HepG2 (cell line): ENCODE data around the gene PANK3. TPM values are rescaled to one million over a fixed set of nuclear protein-coding genes. Genes with fewer than 3 reads are reported as not detected.
A peak's percentile ranks its signal among the peaks of the same experiment; 100 is the strongest.

Experiments used
- CBX5 ChIP-seq: sonication (generic); formaldehyde crosslinking; IDR thresholded peaks from 2 replicates; pipeline ENCODE4 v1.4.0; 2020; ENCODE audit warnings: missing genetic modification reagents, borderline replicate concordance
- DPF2 ChIP-seq: sonication (generic); formaldehyde crosslinking; IDR thresholded peaks from 2 replicates; pipeline ENCODE4 v1.4.0; 2020; ENCODE audit warnings: mild to moderate bottlenecking, low read depth, missing genetic modification reagents, borderline replicate concordance
- HINFP ChIP-seq: sonication (generic); formaldehyde crosslinking; IDR thresholded peaks from 2 replicates; pipeline ENCODE4 v1.4.0; 2020; ENCODE audit warnings: low read depth, mild to moderate bottlenecking, missing genetic modification reagents
- HOXA3 ChIP-seq: sonication (generic); formaldehyde crosslinking; IDR thresholded peaks from 2 replicates; pipeline ENCODE4 v1.5.0; 2020; ENCODE audit warnings: missing genetic modification reagents
- MED8 ChIP-seq: sonication (generic); formaldehyde crosslinking; IDR thresholded peaks from 2 replicates; pipeline ENCODE4 v1.8.1; 2023; ENCODE audit warnings: mild to moderate bottlenecking, missing genetic modification reagents; ENCODE audit not compliant: insufficient replicate concordance
- NONO ChIP-seq, 2 experiments: fragments of 450-650 bp in 1 of 2; sonication (generic) in 1 of 2; formaldehyde crosslinking in 1 of 2; IDR thresholded peaks in 1 of 2; conservative IDR thresholded peaks in 1 of 2; 2 replicates each; pipeline versions ENCODE4 v1.6.1 to v1.8.0; 2017 to 2022; ENCODE audit warnings: mild to moderate bottlenecking in 1 of 2, missing genetic modification reagents in 1 of 2, moderate library complexity in 1 of 2
- SP140L ChIP-seq: sonication (generic); formaldehyde crosslinking; IDR thresholded peaks from 2 replicates; pipeline ENCODE4 v1.4.0; 2020; ENCODE audit warnings: missing genetic modification reagents, borderline replicate concordance
- ZFYVE20 ChIP-seq: sonication (generic); formaldehyde crosslinking; IDR thresholded peaks from 2 replicates; pipeline ENCODE4 v1.8.0; 2023; ENCODE audit warnings: low read depth, mild to moderate bottlenecking, moderate library complexity, missing genetic modification reagents, borderline replicate concordance
- ZGPAT ChIP-seq: IDR thresholded peaks from 2 replicates; pipeline ENCODE4 v1.6.1; 2016; ENCODE audit warnings: mild to moderate bottlenecking
- ZNF256 ChIP-seq: sonication (generic); formaldehyde crosslinking; conservative IDR thresholded peaks from 2 replicates; pipeline ENCODE4 v1.4.0; 2020; ENCODE audit warnings: missing genetic modification reagents
- ZNF280D ChIP-seq: sonication (generic); formaldehyde crosslinking; IDR thresholded peaks from 2 replicates; pipeline ENCODE4 v1.5.1; 2020; ENCODE audit warnings: mild to moderate bottlenecking, missing genetic modification reagents
- ZNF317 ChIP-seq: sonication (generic); formaldehyde crosslinking; IDR thresholded peaks from 2 replicates; pipeline ENCODE4 v1.5.0; 2020; ENCODE audit warnings: mild to moderate bottlenecking, missing genetic modification reagents
- ZNF670 ChIP-seq: sonication (generic); formaldehyde crosslinking; IDR thresholded peaks from 2 replicates; pipeline ENCODE4 v1.8.0; 2022; ENCODE audit warnings: mild to moderate bottlenecking, missing genetic modification reagents, borderline replicate concordance
- ZNF710 ChIP-seq: sonication (generic); formaldehyde crosslinking; IDR thresholded peaks from 2 replicates; pipeline ENCODE4 v1.5.0; 2020; ENCODE audit warnings: mild to moderate bottlenecking, missing genetic modification reagents, borderline replicate concordance
- ZNF775 ChIP-seq: sonication (generic); formaldehyde crosslinking; IDR thresholded peaks from 2 replicates; pipeline ENCODE4 v1.4.0; 2020; ENCODE audit warnings: missing genetic modification reagents, mild to moderate bottlenecking, moderate library complexity, borderline replicate concordance
- ZNF790 ChIP-seq: sonication (generic); formaldehyde crosslinking; IDR thresholded peaks from 2 replicates; pipeline ENCODE4 v1.8.0; 2022; ENCODE audit warnings: missing genetic modification reagents, mild to moderate bottlenecking, borderline replicate concordance
- ZNF83 ChIP-seq: sonication (generic); formaldehyde crosslinking; IDR thresholded peaks from 2 replicates; pipeline ENCODE4 v1.4.0; 2020; ENCODE audit warnings: missing genetic modification reagents, mild to moderate bottlenecking, borderline replicate concordance
- polyA plus RNA-seq, 8 experiments: library from polyadenylated mRNA; depleted of rRNA in 3 of 8; stranded (reverse) in 7 of 8; unstranded in 1 of 8; fragments of >200 nt; fragmentation: Illumina TruSeq in 4 of 8; extraction: Trizol in 4 of 8; gene quantifications; 2 replicates each; pipeline versions ENCODE4 v1.2.1 to v1.2.3, GENCODE V29; 2011 to 2016; ENCODE audit warnings: low read depth in 4 of 8, missing spikeins in 1 of 8, mixed read lengths in 1 of 8; ENCODE audit not compliant: insufficient read depth in 1 of 8
- total RNA-seq, 5 experiments: library from RNA; depleted of rRNA; stranded (reverse); fragments of >200 nt; fragmentation: Illumina TruSeq; extraction: Trizol; gene quantifications; 2 replicates each; pipeline ENCODE4 v1.2.3, GENCODE V29; 2016; ENCODE audit warnings: low read depth in 1 of 5

The PANK3 gene
- total and polyA plus RNA-seq, 2 of the 13 experiments (the other 11 are each of a cell fraction or from before 2014, with no cell fraction given) = 26.9 to 69.5 TPM

GRCh38 chr5:168624850-168625364 is 45.7 kb upstream of the PANK3 start (continued):
- TF ChIP-seq HINFP (CRISPR knock-in tag) (no peak), ZFYVE20 (CRISPR knock-in tag) (no peak), ZNF775 (CRISPR knock-in tag) (0 out of 2 replicates have a peak, but pooled peaks have one; percentile 63), ZNF710 (CRISPR knock-in tag) (peak; percentile 100), ZNF280D (peak; percentile 29; the same call in 1 of the 2 replicates), SP140L (CRISPR knock-in tag) (no peak), CBX5 (CRISPR knock-in tag) (no peak), NONO (IDR thresholded peaks at IDR 0.05) (no peak), NONO (CRISPR knock-in tag; conservative IDR thresholded peaks at IDR 0.05) (peak; percentile 75; the same call in 1 of the 2 replicates), ZNF83 (CRISPR knock-in tag) (no peak), ZNF256 (CRISPR knock-in tag) (0 out of 2 replicates have a peak, but pooled peaks have one; percentile 69), DPF2 (CRISPR knock-in tag) (peak; percentile 98), HOXA3 (CRISPR knock-in tag) (peak; percentile 70), ZNF790 (CRISPR knock-in tag) (no peak), ZNF317 (CRISPR knock-in tag) (0 out of 2 replicates have a peak, but pooled peaks have one; percentile 49), ZNF670 (CRISPR knock-in tag) (peak; percentile 77; the same call in 1 of the 2 replicates), ZGPAT (CRISPR knock-in tag) (peak; percentile 68; the same call in 1 of the 2 replicates), MED8 (no peak)
